HG03457 (cell line): ENCODE results near the gene MMAA.

Experiments used
- ATAC-seq: cut with Tn5 transposase; IDR thresholded peaks from one replicate; pipeline ENCODE4 v1.9.1; 2021; ENCODE audit warnings: moderate number of reproducible peaks; ENCODE audit not compliant: unreplicated experiment

The MMAA gene

DNA sequence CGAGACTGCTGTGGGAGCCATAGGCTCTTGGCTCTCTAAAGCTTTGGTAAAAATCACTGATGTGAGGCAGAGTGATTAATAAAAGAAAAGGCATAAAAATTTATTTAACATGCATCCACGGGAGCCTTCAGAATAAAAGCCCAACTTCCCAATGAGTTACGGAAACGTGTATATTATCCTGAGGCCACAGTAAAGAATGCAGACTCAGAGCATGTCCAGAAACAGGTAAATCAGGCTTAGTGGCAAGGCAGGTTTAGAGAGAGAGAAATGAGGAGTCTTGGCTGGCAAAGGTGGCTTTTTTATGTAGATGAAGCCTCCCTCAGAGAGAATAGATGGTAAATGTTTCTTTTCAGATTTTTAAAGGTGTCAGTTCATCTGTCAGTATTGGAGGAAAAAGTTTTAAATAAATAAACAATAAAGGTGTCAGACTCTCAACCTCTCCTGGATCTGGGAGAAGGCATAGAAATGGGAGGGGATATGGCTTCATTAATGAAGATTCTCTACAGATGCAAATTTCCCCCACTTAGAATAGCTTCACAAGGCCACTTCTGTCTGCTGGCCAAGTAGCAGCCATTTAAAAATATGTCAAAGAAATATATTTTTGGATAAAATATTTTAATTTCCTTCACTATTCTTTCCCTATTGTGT lies 84.8 kb downstream of the MMAA start:
- no peak for ATAC-seq

DNA sequence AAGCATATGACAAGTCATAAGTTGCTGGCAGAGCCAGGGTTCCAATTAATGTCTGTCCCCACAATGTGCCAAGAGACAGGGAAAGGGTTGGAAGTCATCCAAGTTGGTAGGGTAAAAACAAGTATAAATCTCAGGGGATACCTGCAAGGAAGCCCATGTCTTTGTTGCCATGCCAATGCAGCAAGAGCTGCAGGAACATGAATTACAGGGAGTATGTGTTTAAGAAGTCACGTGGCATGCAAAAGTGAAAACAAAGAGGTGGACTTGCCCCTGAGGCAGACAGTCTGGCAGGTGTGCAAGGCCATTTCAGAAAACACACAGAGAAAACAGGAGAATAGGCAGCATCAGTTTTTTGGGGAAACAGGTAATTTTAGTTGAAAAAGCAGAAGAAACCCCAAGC lies 90.2 kb downstream of the MMAA start:
- ATAC-seq, result no peak
